GM18873 (cell line): ENCODE measurements around the gene NIP7.
"Not testable (repeated sequence)": the region's sequence is repeated elsewhere in the genome, so short reads cannot be mapped to it uniquely, and the experiment has no call there.

Experiments
- ATAC-seq: cut with Tn5 transposase; IDR thresholded peaks from one replicate; pipeline ENCODE4 v1.9.1; 2021; ENCODE audit warnings: mild to moderate bottlenecking, moderate library complexity, moderate number of reproducible peaks; ENCODE audit not compliant: unreplicated experiment, low FRiP score

The NIP7 gene

DNA sequence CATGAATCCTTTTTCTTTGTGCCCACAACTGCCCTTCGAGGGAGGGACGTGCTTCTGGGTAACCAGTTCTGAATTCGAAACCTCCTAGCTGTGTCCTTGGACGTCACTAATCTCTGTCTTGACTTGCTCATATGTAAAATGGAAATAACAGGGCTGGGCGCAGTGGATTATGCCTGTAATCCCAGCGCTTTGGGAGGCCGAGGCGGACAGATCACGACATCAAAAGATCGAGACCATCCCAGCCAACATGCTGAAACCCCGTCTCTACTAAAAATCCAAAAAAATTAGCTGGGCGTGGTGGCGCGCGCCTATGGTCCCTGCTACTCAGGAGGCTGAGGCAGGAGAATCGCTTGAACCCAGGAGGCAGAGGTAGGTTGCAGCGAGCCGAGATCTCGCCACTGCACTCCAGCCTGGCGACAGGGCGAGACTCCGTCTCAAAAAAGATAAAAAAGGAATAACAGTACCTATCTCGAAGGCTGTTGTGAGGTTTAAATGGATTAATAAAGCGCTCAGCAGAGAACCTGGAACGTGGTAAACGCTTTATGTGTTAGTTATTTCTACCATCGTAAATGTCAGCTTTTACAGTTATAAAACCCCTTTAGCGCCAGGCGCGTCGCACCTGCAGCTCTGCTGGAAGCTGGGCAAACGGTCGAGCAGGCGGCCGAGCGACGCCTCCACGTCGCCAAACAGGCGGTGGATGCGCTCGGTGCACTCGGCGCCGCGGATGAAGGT is 849 bp upstream of the NIP7 start:
- ATAC-seq: no peak

DNA sequence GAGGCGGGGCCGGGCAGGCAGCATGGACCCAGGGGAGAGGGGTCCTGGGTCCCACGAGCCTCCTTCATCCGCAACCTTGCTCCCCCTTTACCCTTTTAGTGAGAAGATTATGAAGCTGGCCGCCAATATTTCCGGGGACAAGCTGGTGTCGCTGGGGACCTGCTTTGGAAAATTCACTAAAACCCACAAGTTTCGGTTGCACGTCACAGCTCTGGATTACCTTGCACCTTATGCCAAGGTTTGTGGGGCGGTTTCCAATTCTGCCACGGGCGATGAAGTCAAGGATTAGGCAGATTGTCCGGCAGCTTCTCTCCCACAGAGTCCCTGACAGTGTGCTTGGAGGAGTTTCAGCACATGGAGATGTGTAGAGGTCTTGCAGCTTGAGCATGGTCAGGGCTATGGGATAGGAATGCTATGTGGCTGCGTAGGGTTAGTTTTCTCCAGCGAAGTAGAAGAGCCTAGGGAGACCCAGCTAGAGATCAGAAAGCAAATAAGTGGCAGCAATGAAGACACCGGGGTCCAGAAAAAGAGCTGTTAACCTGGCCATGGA is 598 bp downstream of the NIP7 start:
- no peak for ATAC-seq

DNA sequence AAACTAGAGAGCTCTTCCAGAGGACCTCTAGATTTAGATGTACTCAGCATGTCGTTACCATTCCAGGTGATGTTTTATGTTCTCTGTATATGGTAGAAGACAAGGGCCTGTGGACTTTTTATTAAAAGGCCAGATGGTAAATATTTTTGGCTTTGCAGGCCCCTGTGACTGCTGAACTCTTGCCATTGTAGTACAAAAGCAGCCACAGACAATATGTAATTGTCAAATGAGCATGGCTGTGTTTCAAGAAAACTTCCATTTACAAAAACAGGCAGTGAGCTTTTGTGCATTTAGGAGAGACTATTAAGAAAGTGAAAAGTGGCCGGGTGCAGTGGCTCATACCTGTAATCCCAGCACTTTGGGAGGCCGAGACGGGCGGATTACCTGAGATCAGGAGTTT is 4.6 kb downstream of the NIP7 start:
- no peak for ATAC-seq

DNA sequence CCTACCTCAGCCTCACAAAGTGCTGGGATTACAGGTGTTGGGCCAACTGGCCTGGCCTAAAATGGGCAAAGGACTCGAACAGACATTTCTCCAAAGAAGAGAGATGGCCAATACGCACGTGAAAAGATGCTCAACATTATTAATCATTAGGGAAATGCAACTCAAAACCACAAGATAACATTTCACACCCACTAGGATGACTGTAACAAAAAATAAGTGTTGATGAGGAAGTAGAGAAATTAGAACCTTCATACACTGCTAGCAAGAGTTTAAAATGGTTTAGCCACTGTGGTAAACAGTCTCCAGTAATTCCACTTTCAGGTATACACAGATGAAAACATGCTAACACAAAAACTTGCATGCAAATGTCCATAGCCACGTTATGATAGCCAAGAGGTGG is 6.4 kb downstream of the NIP7 start:
- ATAC-seq: no peak

DNA sequence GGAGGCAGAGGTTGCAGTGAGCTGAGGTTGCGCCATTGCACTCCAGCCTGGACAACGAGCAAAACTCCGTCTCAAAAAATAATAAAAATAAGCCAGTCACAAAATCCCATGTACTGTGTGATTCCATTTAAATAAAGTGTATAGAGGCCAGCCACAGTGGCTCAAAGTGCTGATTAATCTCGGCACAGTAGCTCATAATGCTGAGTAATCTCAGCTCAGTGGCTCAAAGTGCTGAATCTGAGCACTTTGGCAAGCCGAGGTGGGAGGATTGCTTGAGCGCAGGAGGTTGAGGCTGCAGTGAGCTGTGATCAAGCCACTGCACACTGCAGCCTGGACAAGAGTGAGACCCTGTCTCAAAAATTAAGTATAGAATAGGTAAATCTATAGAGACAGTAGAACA is 7.1 kb downstream of the NIP7 start:
- ATAC-seq: no peak

DNA sequence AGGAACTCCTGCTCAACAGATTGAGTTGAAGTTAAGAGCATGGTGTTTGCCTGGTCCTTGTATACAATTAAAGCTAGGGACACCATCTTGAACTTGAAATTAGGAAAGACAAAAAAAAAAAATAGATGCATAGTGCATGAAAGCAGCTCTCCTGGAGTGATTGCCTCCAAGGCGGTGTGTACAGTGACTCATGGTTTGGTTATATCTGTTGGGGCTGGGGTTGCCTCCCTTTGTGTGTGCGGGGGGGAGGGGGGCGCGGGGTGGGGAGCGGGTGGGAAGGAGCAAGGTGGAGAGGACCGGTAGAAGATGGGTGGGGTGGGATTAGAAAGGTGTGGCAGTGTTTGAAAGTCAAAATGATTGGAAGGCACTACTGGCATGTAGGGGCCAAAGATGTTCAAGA is 8.7 kb downstream of the NIP7 start:
- no peak for ATAC-seq

DNA sequence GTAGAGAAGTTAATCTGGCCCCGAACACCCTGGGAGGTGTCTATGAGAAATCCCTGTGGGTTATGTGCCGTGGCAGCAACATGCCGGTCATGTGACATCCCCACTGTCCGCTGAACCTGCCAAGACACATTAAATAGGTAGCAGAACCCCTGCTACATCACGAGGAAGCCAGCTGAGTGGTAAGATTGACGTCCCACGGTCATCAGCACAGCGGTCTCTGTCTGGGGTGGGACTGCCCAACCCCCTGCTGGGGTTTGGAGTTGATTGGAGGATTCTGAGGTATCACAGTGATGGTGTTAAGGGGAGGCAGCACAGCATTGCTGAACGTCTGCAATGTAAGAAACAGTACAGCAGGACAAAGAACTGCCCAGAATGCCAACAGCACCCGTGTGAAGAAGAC is 10.0 kb downstream of the NIP7 start:
- ATAC-seq: no peak

DNA sequence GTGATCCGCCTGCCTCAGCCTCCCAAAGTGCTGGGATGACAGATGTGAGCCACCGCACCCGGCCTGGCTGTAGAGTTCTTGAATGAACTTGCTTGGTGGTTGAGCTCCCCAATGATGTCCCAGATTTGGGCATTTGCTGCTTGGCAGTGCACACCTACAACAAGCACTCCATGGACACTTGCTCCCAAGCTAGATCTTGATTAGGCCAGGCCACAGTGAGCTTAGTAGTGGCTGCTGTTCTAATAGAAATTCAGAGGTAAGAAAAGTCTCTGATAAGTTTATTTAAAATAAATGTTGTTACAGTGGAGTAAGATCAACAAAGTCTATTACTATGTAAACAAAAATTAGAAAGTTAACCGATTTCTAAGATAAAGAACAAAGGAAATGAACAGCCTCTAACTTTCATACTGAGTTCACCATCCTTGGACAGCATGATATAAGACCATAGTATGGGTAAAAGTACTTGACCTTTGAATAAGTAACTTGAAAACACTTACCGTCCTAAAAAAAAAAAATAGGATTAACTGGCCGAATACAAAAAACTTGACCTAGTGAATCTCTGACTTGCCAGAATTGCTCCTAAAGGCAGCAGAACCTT is 11.1 kb downstream of the NIP7 start:
- ATAC-seq: no peak

DNA sequence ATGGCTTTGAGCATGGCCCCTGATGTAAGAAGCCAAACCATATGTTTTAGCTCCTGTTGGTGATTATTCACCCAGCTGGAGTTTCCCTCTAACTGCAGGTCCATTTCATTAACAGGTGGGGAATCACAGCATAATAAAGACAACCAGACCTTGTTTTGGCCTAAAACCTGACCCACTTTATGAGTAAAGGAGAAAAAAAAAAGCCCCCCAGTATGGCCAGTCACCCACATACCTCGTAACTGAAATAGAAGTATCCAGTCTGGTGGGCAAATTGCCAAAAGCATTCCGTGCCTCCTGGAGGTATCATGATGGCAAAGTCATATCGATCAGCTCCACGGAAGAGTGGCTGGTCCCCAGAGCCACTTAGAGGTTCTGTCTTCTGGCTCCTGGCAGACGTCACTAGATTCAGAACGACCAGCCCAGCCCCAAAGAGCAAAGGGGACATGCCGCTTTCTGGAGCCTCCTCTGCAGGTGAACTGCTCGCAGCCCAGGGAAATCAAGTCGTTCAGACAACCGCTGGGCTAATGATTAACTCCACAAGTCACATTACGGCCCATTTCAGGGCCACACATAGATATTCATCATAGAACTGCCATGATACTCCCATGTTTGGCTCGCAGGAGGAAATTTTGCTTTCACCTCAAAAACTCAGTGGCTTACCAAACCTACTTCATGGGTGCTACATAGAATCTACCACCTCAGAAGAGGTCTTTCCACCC is 11.9 kb downstream of the NIP7 start, which contains the start of gene TMED6:
TMED6 (minus strand) TSS at position 478 of the 719 bp plus-strand sequence; CDS start at position 445, 33 bp downstream.
- ATAC-seq: no peak

DNA sequence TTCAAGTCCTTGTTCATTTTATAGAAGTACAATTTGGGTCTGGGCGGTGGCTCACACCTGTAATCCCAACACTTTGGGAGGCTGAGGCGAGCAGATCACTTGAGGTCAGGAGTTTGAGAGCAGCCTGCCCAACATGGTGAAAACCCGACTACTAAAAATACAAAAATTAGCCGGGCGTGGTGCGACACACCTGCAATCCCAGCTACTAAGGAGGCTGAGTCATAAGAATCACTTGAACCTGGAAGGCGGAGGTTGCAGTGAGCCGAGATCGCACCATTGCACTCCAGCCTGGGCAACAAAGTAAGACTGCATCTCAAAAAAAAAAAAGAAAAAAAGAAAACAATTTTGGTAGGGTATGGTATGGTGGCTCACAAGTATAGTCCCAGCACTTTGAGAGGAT is 20.5 kb downstream of the NIP7 start:
- not testable (repeated sequence) for ATAC-seq

DNA sequence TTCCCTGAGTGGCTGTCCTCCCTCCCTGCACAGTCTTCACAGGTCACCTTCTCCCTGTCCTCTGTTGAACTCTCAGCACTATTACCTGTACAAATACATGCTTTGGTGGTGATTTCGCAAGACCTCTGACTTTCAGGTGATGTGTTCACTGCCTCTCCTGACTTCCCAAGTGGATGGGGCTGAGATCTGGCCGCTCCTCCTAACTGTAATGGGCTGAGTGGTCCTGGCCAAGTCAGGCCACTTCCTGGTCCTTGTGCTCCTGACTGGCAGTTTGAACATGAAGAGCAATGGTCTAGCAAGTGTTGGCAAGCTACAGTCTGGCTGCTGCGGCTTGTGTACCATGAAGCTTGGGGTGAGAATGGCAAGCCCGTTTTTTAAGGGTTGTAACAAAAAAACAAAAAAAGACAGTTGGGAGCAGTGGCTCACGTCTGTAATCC is 23.7 kb downstream of the NIP7 start:
- ATAC-seq: no peak

DNA sequence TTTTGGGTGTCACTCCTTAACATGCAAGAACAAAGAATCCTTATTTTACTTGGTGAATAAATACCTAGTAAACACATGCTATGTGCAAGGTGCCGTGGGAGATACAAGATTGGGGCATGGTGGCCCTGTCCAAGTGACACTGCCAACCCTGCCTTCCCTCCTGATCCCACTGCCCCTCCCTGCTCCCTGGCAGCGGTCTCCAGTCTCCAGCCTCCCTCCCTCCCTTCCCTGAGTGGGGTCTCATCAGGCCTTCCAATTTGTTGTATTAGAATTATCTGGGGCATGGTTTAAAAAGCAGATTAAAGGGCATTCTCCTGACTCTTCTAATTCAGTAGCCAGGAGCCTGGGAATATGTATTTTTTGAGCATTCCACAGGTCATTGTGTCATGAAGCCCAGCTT is 24.5 kb downstream of the NIP7 start:
- ATAC-seq: no peak

DNA sequence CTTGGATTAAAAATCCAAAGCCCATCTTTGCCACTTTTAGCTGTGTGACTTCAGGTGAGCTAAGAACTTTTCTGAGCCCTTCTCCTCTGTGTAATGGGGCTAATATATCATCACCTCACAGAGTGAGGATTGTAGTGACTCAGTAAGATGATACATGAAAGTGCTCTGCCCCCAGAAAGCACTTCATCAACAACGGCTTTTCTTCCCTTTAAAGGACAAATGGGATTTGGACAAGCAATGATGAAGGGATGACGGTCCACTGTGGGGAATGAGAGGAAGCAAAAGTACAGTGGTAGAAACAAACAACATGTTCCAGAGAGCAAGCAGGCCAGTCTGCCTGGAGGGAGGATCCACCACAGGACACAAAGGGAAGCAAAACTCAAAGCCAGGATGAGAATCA is 26.3 kb downstream of the NIP7 start:
- ATAC-seq: no peak

DNA sequence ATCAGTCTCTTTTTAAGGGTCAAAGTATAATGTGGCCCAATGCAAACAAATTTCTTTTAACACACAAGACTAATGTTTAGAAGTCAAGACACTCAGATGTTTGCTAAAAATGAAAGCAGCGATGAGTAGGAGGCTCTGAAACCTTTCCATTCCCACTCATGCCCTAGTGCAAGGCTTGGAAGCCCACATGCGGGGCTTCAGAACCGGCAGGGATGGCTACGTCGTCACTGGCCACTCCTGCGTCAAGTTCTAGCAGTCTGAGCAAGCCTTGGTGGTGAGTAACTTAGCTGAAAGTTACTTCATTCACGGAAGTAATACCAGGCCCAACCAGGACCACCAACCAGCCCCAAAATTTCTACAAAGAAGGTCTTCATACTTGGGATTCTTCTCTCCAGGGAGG is 26.9 kb downstream of the NIP7 start:
- ATAC-seq: no peak

DNA sequence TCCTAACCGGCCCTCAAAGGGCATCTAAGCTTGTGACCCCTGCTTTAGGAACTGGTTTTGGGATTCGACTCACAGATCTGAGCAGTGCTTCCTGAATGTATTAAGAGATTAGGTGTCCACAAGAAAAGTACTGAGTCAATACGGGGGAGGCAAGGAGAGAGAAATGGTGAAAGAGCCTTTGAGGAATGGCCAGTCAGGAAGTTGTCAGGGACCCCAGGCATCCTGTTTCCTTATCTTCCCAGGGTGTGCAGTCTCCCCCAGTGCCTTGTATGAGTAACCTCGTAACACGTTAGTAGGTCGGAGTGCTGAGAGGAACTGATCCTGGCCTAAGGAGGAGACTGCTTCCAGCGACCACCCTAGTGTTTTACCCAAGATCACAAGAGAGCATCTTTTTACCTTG is 28.4 kb downstream of the NIP7 start:
- no peak for ATAC-seq

DNA sequence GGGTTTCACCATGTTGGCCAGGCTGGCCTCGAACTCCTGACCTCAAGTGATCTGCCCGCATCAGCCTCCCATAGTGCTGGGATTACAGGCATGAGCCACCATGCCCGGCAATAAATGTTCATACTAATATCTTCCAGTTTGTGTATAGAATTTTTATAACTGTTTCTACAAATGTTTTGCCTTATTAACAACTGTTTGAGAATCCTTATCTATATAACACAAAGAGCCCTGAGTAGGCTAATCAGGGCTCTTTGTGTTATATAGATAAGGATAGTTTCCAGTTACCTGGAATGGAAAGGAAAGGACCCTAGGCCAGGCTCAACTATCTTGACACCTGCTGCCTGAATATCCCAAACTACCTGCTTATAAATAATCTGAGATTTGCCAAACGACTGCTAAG is 29.3 kb downstream of the NIP7 start:
- no peak for ATAC-seq

DNA sequence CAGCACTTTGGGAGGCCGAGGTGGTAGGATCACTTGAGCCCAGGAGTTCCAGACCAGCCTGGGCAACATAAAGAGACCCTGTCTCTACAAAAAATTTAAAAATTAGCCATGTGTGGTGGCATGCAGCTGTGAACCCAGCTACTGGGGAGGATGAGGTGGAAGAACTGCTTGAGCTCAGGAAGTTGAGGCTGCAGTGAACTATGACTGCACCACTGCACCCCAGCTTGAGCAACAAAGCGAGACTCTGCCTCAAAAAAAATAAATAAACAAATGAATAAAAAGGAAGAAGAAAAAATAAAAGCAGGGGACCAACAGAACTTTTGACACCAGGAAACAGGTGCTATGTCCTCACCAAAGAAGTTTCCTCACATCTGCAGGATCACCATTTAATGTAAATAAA is 32.0 kb downstream of the NIP7 start:
- no peak for ATAC-seq

DNA sequence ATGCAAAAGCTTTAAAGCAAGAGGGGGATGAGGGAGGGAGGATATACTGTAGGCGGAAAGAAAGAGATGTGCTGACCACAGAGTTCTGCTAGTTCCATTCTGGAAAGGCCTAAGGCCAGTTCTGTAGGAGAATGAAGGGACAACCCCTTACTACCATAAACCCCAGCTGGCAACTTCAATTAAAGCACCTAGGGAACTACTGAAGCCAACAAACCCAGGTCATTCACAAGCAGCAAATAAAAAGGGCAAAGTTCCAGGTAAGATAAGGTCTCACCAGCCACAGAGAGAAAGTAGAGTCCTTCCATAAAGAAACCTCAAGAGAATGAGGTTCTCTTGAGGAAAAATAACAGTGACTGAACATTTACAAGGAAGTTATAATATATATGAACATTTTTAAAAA is 33.4 kb downstream of the NIP7 start:
- no peak for ATAC-seq

DNA sequence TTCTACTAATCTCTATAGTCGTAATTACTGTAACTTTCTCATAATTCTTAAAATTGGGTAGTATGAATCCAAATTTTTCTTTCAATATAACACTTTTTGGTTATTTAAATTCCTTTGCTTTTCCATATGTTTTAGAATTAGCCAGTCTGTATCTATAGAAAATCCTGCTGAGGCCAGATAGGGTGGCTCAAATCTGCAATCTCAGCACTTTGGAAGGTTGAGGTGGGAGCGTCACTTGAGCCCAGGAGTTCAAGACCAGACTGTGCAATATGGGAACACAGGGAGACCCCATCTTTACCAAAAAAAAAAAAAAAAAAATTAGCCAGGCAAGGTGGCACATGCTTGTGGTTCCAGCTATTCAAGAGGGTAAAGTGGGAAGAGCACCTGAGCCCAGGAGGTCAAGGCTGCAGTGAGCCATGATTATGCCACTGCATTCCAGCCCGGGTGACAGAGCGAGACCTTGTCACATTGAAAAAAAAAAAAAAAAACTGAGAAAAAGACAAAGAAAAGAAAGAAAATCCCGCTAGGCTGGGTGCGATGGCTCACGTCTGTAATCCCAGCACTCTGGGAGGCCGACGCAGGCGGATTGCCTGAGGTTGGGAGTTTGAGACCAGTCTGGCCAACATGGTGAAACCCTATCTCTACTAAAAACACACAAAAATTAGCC is 37.0 kb downstream of the NIP7 start:
- ATAC-seq: no peak

DNA sequence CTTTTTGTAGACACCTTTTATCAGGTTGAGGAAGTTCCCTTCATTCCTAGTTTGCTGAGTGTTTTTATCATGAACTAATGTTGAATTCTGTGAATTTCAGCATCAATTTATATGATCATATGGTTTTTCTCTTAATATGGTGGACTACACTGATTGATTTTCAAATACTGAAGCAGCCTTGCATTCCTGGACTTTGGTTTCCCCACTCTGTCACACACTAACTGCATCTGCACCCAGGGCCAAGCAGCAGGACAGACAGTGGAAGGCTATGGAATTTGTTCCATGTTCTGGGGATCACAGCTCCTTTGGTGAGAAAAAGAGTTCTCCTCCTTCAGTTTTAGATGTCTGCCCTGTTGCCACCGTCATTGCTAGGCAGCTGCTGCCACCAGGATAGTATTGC is 38.5 kb downstream of the NIP7 start:
- no peak for ATAC-seq

DNA sequence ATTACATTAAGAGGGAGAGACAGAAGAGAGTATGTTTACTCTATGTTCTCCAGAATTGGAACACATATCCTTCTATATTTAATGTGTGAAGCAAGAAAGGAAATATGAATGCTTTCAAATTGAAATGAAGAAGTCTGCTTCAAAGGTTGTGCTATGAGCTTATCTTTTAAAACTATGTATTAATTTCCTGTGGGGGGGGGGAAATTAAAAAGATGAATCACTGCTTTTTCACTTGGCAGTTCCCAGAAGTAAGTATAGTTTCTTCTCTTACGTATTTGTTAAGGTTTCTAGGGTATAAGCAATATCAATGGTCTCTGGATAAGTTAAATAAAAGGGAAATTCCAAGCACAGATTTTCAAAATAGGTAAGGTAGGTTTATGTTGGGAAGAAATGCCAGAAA is 39.2 kb downstream of the NIP7 start:
- ATAC-seq: no peak
